HG03432 (cell line): Measurements from ENCODE around the gene MAD1L1.

Experiments
- ATAC-seq: cut with Tn5 transposase; IDR thresholded peaks from one replicate; pipeline ENCODE4 v1.9.1; 2021; ENCODE audit warnings: mild to moderate bottlenecking, moderate library complexity; ENCODE audit not compliant: unreplicated experiment

Gene MAD1L1

GRCh38 chr7:1814089-1814811 lies 418.5 kb downstream of the MAD1L1 start:
- no peak for ATAC-seq

DNA sequence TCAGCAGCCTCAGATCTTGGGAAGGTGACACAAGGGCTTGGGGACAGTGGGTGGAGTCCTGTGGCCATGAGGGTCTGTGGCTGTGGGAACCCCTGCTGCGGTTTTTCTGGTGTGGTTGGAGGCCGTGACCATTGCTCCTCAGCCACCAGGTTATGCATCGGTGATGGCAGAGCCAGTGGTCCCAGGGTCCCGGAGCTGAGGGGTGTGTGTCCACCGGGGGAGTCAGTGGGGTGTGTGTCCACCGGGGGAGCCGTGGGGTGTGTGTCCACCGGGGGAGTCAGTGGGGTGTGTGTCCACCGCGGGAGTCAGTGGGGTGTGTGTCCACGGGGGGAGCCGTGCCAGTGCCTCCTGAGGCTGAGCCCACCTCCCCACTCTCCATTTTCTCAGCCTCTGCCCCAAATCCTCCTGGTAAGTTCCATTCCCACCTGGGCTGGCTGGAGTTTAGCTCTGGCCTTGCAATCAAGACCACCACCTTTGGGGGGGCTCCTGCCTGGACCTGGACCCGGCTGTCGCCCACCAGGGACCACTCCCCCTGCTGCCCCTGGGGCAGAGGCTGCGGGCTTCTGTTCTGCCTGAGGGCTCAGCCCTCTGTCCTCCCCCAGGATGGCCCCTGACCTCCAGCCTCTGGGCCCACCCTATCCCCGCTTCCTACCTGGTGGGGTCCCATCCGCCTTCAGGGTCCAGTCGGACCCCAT lies 419.2 kb downstream of the MAD1L1 start:
- ATAC-seq: no peak

GRCh38 chr7:1812509-1813393 lies 420.0 kb downstream of the MAD1L1 start:
- ATAC-seq: no peak

DNA sequence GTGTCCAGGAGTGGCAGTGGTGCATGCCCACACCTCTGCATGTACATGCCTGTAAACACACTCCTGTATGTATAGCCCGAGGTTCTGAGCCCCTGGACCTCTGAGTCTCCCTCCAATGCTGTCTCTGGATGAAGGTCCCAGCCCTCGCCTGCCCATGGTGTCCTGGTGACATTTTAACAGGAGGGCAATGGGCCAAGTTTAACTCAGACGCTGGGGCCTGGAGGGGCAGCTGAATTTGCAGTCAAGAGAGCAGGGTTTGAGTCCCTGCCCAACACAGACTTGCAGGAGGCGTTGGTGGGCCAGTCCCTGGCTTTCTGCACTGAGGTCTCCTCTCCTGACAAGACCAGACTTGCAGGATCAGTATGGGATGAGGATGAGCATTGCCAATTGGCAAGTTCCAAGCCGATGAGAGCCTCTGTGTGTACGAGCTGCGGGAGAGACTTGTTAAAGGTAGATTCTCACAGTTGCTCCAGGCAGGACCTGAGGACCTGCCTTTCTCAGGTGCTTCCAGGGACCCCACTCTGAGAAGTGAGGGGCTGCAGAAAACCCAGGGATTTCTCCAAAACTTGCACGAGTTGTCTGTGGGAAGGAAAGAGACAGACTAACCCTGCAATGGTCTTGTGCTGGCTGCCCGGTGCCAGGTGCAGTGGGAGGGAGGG lies 420.8 kb downstream of the MAD1L1 start:
- ATAC-seq: no peak

DNA sequence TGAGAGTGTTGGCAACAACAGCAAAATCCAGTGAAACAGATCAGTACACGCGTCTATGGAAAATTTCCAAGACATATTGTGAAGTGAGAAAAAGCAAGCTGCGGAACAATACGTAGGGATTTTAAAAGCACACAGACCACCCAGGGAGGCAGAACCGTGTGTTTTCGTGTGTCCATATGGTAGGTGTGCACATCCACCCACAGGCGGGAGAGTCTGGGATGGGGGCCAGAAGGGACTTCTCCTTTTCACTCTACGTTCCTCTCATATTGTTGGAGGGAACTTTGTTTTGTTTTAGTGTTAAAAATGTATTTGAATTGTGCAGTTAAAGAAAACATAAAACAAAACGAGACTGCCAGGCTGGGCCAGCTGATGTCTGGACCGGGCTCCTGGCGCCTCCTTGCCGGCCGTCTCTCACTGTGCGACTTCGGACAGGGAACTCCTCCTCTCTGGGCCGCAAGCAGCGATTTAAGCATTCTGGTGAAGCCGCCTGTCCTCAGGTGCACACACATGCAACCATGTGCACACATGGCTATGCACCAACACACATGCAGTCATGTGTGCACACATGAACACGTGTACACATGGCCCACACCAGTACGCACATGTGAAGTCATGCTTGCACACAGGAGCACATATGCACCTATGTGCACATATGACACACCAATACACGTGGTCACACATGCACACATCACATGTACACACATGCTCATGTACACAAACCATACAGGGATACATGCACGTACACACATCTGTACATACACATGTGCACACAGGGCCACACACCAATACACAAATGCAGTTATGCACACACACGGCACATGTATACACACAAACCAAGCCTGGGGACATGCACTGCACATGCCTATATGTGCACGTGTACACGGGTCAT lies 421.5 kb downstream of the MAD1L1 start:
- ATAC-seq: no peak

DNA sequence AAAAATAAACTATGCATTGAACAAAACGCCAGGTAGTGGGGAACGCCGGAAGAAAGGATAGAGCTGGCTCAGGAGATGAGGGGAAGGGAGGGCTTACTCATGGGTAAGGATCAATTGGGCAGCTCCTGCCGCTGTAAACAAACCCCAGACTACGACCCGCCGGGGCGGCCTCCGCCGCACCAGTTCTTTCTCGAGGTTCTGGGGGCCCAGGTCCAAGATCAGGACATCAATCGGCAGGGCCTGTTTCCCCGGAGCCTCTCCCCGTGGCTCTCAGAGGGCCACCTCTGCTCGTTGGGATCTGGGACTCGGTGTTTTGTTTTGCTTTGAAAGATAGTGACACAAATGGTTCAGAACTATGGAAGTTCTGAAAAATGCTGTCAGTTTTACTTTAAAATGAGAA lies 422.2 kb downstream of the MAD1L1 start:
- no peak for ATAC-seq

GRCh38 chr7:1809601-1810258 lies 423.0 kb downstream of the MAD1L1 start:
- no peak for ATAC-seq

GRCh38 chr7:1809070-1809469 lies 423.7 kb downstream of the MAD1L1 start:
- no peak for ATAC-seq

DNA sequence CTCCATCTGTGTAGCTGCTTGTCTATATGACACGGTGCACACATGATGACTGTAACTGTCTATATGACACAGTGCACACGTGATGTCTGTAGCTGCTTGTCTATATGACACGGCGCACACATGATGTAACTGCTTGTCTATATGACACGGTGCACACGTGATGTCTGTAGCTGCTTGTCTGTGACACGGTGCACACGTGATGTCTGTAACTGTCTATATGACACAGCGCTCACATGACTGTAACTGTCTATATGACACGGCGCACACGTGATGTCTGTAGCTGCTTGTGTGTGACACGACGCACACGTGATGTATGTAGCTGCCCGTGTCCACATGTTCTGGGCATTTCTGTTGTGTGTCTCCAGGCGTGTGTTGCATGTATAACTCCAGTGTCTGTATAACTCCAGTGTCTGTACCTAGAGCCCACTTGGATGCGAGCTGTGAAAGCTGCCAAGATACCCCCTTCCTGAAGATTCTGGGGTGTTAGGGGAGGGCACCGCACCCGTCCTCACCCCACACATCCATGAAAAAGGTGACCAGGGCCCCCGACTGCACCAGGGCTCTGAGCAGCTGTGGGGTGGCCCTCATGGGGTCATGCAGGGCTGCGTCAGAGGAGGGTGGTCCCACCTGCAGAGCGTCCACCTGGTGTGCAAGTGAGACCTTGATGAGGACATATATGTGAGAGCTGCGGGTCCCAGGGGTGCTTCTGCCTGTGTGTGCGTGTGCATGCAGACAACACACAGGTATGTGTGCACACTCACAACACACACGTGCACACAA lies 424.7 kb downstream of the MAD1L1 start:
- no peak for ATAC-seq

- no peak for ATAC-seq
These were observed 426.4 kb downstream of the MAD1L1 start for GRCh38 chr7:1806354-1806753.

DNA sequence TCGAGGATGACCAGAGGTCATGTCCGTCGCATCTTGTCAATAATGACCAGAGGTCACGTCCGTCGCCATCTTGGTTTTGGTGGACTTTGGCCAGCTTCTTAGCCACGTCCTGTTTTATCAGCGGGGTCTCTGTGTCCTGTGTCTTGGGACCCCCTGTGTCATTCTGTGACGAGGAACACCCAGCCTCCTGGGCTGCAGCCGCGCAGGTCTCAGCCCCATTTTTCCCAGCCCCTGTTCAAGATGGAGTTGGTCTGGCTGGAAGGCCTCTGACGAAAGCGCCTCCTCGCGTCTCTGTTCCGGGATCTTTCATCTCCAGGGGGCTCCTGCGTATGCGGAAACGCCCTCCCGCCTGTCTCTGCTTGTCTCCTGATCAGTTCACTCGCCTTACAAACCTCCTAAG lies 428.4 kb downstream of the MAD1L1 start:
- no peak for ATAC-seq

DNA sequence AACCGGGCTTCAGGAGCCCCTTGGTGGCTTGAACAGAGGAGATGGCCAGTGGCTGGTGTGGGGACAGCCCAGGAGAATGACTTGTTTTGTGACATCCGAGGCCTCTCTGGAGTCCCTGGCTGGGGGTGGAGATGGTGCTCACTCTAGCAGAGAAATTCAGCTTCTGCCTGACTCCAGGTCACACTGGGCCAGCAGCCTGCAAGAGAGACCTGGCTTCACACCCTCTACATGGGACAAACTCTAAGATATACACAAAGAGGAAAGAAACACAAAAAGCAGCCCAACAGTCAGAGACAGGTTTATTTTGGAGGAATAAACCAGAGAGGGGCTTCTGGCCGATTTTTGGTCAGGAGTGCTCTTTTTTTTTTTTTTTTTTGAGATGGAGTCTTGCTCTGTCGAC lies 429.8 kb downstream of the MAD1L1 start:
- no peak for ATAC-seq

GRCh38 chr7:1800902-1801301 lies 431.8 kb downstream of the MAD1L1 start:
- no peak for ATAC-seq

GRCh38 chr7:1798191-1798590 lies 434.6 kb downstream of the MAD1L1 start:
- ATAC-seq: no peak

DNA sequence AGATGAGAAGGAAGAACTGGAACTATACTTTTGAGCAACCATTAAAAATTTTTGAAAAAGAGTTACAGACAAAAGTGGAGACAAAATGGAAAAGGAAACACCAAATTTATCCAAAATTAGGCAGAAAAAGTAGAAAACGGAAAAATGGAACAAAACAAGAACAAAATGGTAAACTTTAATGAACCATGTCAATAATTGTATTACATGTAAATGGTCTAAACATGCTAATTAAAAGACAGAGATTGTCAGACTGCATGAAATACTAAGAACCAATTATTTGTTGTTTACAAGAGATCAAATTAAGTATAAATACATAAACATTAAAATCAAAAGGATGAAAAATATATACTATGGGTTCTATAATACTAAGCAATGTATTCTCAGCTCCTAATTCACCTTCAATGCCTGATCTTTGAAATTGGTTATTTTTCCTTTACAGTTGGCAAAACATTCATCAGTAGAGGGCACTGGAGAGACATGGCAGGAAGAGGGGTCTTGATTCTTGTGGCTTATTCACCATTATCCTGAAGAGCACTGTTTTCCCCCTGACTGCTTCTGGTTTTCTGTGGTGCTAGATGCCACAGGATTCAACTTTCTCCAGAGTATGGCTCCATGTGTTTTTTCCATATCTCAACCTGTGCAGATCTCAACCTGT lies 437.7 kb downstream of the MAD1L1 start:
- ATAC-seq: no peak

DNA sequence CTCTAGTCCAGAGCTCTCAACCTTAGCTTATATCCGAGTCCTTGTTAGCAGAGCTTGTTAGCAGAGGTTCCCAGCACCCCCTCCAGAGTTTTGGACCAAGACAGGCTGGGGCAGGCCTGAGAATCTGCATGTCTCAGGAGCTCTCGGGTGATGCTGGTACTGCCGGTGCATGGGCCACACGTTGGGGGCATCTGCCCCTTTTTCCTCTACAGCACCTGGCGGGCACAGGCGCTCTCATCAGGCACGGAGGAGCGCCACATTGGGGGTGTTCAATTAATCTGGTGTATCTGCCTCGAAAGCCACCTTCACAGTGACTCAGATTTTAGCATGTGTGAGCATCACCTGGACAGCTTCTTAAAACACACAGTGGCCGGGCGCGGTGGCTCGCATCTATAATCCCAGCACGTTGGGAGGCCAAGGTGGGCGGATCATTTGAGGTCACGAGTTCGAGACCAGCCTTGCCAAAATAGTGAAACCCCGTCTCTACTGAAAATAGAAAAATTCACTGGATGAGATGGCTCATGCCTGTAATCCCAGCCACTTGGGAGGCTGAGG lies 445.0 kb downstream of the MAD1L1 start:
- ATAC-seq: no peak

DNA sequence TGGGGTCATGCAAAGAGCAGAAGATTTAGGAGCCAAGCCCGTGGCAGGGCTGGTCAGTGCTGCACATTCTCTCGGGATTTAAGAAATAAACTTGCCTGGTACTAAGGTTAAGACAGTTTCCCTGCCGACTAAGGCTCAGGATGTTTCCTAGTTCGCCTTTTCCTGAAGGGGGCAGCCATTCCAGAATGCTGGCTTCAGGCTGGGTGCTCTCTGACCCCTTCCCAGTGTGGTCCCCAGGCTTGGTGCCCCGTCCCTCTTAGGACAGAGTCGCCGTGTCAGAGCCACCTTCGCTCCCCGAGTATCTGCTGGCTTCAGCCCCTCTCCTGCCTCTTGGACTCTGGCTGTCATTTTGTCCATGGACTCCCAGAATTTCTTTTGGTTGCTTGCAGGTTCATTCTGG lies 445.5 kb downstream of the MAD1L1 start:
- no peak for ATAC-seq

GRCh38 chr7:1785839-1786238 lies 446.9 kb downstream of the MAD1L1 start:
- ATAC-seq: no peak
